Central memory CD8-positive, alpha-beta T cell (primary cell): ENCODE measurements around the gene EML2.
A peak's percentile ranks its signal among the peaks of the same experiment; 100 is the strongest.
"Not testable (repeated sequence)": the region's sequence is repeated elsewhere in the genome, so short reads cannot be mapped to it uniquely, and the experiment has no call there.

Source experiments
- ATAC-seq: fragments of 150-1000 bp; cut with Tn5 transposase; replicated peaks from 2 replicates; pipeline ENCODE4 v1.10.0; 2022; ENCODE audit warnings: mild to moderate bottlenecking, moderate FRiP score, moderate number of reproducible peaks; ENCODE audit not compliant: poor library complexity, severe bottlenecking; ENCODE audit errors: extremely low read depth
- DNase-seq, 2 donors: peaks; one replicate each; pipeline ENCODE4 v3.0.0; 2021; ENCODE audit warnings: low spot score in 2 of 2
- H3K27ac Mint-ChIP-seq: one replicate; pipeline ENCODE4 v1.8.0; 2022; ENCODE audit warnings: low read depth, mild to moderate bottlenecking, moderate library complexity, mixed read lengths
- H3K27me3 Mint-ChIP-seq: one replicate; pipeline ENCODE4 v1.8.0; 2022; ENCODE audit warnings: mixed read lengths
- H3K36me3 Mint-ChIP-seq: one replicate; pipeline ENCODE4 v1.8.0; 2022; ENCODE audit warnings: mild to moderate bottlenecking, moderate library complexity, mixed read lengths; ENCODE audit not compliant: insufficient read depth
- H3K4me1 Mint-ChIP-seq: one replicate; pipeline ENCODE4 v1.8.0; 2022; ENCODE audit warnings: mixed read lengths
- H3K4me3 Mint-ChIP-seq: one replicate; pipeline ENCODE4 v1.8.0; 2022; ENCODE audit warnings: mild to moderate bottlenecking, moderate library complexity, mixed read lengths
- H3K9me3 Mint-ChIP-seq: one replicate; pipeline ENCODE4 v1.8.0; 2022; ENCODE audit warnings: mixed read lengths

The EML2 gene

DNA sequence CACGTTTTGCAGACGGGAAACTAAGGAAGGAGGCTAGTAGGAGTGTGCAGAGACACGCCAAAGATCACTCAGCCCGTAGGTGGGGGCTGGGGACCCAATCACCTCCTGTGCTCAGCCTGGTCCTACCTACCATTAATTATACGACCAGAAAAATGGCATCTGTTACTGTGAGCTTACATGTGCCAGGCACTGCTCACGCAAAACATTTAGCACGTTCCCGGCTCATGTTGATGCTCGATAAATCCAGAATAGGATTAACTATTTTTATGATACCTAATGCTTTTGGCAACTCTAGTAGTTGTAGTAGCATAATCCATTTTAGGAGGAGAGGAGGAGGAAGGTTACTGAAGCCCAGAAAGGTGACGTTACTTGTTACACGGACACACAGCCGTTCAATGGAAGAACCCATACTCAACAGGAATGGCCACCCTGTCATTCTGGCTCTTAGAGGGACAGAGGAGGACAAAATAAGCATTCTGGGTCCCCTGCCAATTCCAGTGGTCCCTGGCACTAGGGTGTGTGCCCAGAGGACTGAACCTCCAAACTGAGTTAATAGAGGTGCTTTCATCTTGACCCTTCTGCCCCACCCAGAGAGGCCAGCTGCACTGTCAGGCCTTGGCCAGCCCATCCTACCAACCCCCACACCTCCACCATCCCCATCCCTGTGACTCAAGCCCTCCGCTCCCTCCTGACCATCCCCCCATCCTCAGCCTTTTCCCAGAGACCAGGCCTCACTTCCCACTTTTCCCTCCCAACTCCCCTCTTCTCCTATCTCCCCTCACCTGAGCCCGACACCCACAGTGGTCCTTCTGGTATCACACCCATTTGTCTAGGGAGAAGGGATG lies 5.0 kb upstream of the EML2 start:
- ATAC-seq (no peak), DNase-seq (no peak)
- peaks cover 14% of the 10 kb centered on the region for H3K36me3 Mint-ChIP-seq
- H3K27ac Mint-ChIP-seq = no peak overlapping the region
- peaks cover 6% of the 10 kb centered on the region for H3K9me3 Mint-ChIP-seq
- no peaks in the 10 kb centered on the region for H3K27me3 Mint-ChIP-seq
- peak overlapping the region; percentile 74 for H3K4me3 Mint-ChIP-seq
- peaks cover 48% of the 10 kb centered on the region for H3K4me1 Mint-ChIP-seq

DNA sequence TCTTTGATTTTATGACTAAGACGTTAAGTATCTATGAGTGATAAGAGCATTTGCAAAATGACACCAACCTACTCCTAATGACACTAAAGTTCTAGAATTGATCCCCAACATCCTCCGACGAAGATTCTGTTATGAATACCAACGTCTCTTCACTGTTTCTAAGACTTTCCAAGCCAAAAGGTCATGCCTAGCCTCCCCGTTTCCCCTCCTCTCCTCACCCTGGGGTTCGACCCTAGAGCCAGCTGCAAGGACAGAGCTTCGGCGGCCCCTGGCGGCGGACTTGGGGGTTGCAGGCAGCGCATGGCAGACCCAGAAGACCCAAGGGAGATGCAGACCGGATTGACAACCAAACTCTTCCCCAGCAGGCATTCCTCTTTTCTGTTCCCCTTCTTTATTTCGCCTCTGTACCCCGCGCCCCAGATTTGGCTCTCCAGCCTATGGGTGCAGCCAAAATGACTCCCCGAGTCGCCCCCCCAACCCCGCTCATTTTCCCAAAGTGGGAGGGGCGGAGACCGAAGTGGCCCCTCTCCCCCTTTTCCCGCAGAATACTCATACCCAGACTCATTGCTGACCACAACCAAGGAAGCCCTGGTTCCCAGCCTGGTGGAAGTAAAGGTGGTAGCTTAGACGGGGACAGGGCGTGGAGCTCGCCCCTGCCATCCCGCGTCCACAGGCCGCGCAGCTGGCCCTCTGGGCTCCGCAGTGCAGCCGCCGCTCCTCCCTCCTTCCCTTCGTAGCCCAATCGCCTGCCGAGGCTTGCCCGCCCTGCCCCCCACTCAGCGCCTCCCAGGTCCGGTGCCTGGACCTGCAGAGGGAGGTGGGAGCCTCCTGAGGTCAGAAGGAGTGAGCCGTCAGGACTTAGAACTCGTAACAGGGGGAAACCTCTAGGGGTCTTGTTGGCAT lies 4.1 kb upstream of the EML2 start:
- ATAC-seq = peak; percentile 30
- no peaks in the 10 kb centered on the region for H3K27me3 Mint-ChIP-seq
- peak overlapping the region; percentile 97 for H3K27ac Mint-ChIP-seq
- H3K9me3 Mint-ChIP-seq = peaks cover 6% of the 10 kb centered on the region
- peak overlapping the region; percentile 78 for H3K4me3 Mint-ChIP-seq
- DNase-seq = peak; percentile 84 to 95
- H3K36me3 Mint-ChIP-seq = peaks cover 17% of the 10 kb centered on the region
- H3K4me1 Mint-ChIP-seq = peaks cover 56% of the 10 kb centered on the region

DNA sequence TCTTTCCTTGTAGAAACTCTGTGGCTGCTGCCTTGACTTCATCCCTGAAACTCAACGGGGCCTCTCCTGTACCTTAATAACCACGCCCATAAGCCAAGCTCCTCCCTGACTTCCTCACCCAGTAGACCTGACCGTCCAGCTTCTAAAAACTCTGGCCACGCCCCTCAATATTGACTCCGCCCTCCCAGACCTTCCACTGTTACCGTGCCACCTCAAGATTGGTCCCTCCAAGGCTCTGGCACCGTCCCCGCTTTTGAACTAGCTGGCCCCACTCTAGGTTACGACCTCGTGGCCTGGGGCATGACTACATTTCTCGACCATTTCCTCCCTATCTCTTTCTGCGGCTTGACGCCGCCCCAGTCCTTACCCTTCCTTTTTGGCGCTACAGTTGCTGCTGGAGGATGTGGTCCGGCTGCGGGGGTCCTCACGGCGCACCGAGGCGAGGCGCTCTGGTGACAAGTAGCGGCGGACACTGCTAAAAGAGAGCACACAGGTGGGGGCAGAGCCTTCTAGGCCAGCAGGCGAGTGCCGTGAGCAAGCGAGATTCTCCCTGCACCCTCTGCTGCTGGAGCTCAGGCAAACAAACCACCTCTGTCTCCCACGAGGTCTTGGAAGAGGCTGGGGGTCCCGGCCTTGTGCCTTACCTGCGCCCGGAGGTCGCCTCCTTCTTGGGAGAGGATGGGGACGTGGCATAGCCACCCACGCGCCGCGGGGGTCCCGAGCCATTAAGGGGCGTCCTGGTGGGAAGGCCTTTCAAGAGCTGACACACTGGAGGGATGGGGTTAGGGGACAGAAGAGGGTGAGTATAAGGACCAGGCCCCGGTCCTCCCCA lies 2.3 kb upstream of the EML2 start:
- peaks cover 55% of the 10 kb centered on the region for H3K4me1 Mint-ChIP-seq
- ATAC-seq (peak; percentile 6), DNase-seq (peak; percentile 48 to 57)
- peaks cover 17% of the 10 kb centered on the region for H3K36me3 Mint-ChIP-seq
- H3K9me3 Mint-ChIP-seq = peaks cover 6% of the 10 kb centered on the region
- H3K27ac Mint-ChIP-seq = peak overlapping the region; percentile 97
- no peaks in the 10 kb centered on the region for H3K27me3 Mint-ChIP-seq
- H3K4me3 Mint-ChIP-seq = peak overlapping the region; percentile 78

DNA sequence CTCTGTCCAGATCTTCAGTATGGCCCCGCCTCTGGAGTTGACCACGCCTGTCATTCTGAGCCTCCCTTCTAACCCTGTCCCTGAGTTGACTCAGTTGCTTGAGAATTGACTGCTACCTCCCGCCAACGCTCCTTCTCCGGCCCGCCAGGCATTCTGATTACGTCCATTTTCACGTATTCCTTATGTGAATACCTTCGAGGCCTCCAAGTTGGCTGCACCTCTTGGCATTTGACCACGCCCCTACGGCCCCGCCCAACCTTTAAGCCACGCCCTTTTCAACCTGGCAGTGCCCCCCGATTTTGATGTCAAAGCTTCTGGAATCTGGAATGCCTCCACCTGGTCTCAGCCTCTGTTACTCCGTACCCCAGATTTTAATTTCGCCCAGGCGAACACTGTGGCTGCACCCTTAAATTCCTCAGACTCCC lies 1.7 kb upstream of the EML2 start:
- H3K36me3 Mint-ChIP-seq = peaks cover 15% of the 10 kb centered on the region
- ATAC-seq = no peak
- H3K27ac Mint-ChIP-seq = peak overlapping the region; percentile 97
- peaks cover 48% of the 10 kb centered on the region for H3K4me1 Mint-ChIP-seq
- peak in 1 of 2 donors; percentile 14 for DNase-seq
- peak overlapping the region; percentile 78 for H3K4me3 Mint-ChIP-seq
- peaks cover 6% of the 10 kb centered on the region for H3K9me3 Mint-ChIP-seq
- H3K27me3 Mint-ChIP-seq = no peaks in the 10 kb centered on the region

DNA sequence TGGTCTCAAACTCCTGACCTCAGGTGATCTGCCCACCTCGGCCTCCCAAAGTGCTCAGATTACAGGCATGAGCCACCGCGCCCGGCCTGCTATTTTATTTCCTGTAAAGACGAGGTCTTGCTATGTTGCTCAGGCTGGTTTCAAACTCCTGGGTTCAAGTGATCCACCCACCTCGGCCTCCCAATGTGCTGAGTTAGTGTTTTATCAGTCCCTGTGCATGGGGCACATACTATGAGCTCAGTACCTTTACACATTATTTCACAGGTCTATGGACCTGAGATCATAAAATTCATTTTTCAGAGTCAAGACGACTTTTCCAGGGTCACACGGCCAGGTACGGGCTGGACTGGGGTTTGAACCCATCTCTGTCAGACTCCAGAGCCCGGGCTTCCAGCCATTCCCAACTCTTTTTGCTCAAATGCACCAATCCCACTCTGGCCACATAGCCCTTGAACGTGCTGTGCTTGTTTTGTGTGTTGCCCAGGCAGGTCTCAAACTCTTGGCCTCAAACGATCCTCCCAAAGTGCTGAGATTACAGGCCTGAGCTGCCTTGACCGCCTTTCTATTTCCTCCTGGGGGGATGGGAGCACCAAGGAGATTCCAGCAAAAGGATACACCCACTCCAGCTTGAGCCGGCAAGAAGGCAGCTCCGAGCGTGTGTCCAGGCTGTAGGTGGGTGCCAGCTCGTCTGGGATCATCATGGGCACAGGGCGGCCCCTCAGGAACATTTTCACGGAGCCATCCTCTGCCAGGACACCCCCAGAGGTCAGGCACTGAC lies 1.1 kb downstream of the EML2 start:
- peak overlapping the region; percentile 77 for H3K27ac Mint-ChIP-seq
- H3K9me3 Mint-ChIP-seq = peaks cover 6% of the 10 kb centered on the region
- DNase-seq = no peak
- peaks cover 15% of the 10 kb centered on the region for H3K36me3 Mint-ChIP-seq
- peak overlapping the region; percentile 95 for H3K4me3 Mint-ChIP-seq
- H3K4me1 Mint-ChIP-seq = peaks cover 36% of the 10 kb centered on the region
- no peaks in the 10 kb centered on the region for H3K27me3 Mint-ChIP-seq
- no peak for ATAC-seq

DNA sequence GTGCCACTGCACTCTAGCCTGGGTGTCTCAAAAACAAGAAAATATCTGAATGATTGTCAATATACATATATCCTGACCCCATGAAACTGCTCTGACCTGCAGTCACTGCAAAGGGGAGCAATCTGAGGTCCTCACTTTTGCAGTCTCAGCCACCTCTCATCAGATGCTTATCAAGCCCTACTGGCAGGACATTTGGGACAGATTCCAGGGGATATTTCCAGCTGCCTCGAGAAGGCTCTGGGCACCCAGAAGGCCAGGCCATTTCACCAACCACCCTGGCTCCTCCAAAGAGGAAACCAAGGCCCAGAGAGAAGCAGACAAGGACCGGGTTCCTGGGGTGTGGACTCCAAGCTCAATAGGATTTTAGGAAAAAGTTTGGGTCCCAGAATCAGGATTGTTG lies 2.3 kb downstream of the EML2 start:
- Mint-ChIP-seq H3K4me3 (no peak overlapping the region), H3K4me1 (peaks cover 24% of the 10 kb centered on the region), H3K9me3 (peaks cover 6% of the 10 kb centered on the region), H3K27me3 (no peaks in the 10 kb centered on the region), H3K36me3 (peaks cover 10% of the 10 kb centered on the region), H3K27ac (no peak overlapping the region)
- ATAC-seq (no peak), DNase-seq (no peak)

DNA sequence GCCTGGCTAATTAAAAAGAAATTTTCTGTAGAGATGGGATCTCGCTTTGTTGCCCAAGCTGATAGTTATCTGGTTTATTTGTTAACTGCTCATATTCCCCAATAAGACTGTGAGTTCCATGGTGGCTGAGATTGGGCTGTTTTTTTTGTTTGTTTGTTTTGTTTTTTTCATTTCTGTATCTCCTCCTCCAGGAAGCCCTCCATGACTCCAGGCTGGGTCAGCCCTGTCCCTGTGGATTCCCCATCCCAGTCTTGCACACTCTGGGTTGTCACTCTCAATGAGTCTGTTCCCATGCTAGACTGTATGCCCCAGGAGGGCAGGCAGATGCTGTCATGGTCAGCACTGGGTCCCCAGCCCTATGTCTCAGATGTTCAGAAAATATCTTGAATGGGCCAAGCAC lies 2.9 kb downstream of the EML2 start:
- H3K27ac Mint-ChIP-seq = no peak overlapping the region
- DNase-seq (no peak), ATAC-seq (no peak)
- H3K4me3 Mint-ChIP-seq = no peak overlapping the region
- peaks cover 18% of the 10 kb centered on the region for H3K4me1 Mint-ChIP-seq
- peaks cover 4% of the 10 kb centered on the region for H3K9me3 Mint-ChIP-seq
- H3K27me3 Mint-ChIP-seq = no peaks in the 10 kb centered on the region
- peaks cover 7% of the 10 kb centered on the region for H3K36me3 Mint-ChIP-seq

DNA sequence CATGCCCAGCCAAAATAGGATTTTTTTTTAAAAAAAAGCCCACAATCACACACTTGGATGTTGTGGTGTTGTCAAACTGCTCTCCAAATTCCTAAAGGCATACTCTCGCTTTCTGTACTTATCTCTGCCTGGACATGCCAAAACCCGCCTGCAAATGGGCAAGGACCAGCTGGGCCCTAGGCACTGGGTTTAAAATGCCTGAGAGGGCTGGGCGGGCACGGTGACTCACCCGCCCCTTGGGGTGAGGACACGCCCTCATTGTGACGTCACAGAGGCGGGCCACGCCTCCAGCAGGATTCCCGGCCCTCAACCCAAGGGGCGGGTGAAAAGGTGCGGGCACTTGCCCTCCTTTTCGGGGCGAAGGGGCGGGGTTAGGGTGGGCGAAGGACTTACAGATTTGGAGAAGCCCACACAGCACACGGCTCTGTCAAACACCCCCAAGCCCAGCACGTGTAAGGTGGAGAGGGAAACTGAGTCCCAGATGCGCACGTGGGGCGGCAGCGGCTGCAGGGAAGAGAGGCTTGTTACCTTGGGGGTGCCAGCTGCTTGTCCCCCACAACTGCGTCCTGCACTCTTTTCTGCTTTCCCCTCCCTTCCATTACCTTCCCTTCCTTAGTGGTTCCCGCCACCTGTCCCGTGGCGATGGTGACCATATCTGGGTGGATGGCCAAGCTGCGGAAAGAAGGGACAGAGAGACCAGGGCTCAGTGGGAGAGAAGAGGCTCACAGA lies 6.6 kb downstream of the EML2 start:
- Mint-ChIP-seq H3K36me3 (peaks cover 5% of the 10 kb centered on the region), H3K27ac (no peak overlapping the region), H3K4me3 (no peak overlapping the region), H3K4me1 (no peaks in the 10 kb centered on the region), H3K27me3 (no peaks in the 10 kb centered on the region), H3K9me3 (no peaks in the 10 kb centered on the region)
- ATAC-seq (no peak), DNase-seq (no peak)

DNA sequence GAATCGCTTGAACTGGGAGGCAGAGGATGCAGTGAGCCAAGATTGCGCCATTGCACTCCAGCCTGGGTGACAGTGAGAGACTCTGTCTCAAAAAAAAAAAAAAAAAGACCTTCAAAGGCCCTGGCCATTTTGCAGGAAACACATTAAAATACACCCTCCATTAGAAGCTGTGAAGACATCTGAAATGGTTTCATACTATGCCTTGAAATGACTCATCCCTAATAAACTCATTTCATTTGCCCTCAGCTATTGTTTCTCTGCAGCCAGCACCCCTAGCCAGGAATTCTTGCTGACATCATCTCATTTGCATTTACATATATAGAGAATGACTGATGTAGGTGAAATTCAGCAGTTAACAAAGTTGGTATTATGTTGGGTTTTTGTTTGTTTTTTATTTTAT lies 8.7 kb downstream of the EML2 start:
- Mint-ChIP-seq H3K36me3 (peaks cover 13% of the 10 kb centered on the region), H3K27ac (no peak overlapping the region), H3K27me3 (no peaks in the 10 kb centered on the region), H3K4me3 (no peak overlapping the region), H3K9me3 (no peaks in the 10 kb centered on the region), H3K4me1 (no peaks in the 10 kb centered on the region)
- no peak for ATAC-seq
- no peak for DNase-seq

DNA sequence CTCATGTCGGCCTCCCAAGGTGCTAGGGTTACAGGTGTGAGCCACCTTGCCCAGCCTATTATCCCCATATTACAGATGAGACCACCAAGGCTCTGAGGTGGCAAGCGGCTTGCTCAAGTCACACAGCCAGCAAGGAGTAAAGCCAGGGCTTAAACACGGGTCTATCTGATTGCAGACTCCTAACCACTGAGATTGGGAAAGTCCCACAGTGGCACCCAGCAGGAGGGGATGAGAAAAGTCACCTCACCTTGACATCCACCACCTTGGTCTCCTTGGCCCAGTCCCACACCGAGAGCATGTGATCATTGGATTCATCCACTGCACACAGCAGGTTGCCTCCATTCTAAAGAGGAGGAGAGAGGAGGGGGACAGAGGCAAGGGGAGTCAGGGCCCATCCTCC lies 9.5 kb downstream of the EML2 start:
- Mint-ChIP-seq H3K27ac (no peak overlapping the region), H3K4me1 (no peaks in the 10 kb centered on the region), H3K9me3 (no peaks in the 10 kb centered on the region), H3K36me3 (peaks cover 13% of the 10 kb centered on the region), H3K27me3 (no peaks in the 10 kb centered on the region), H3K4me3 (no peak overlapping the region)
- DNase-seq (no peak), ATAC-seq (no peak)

DNA sequence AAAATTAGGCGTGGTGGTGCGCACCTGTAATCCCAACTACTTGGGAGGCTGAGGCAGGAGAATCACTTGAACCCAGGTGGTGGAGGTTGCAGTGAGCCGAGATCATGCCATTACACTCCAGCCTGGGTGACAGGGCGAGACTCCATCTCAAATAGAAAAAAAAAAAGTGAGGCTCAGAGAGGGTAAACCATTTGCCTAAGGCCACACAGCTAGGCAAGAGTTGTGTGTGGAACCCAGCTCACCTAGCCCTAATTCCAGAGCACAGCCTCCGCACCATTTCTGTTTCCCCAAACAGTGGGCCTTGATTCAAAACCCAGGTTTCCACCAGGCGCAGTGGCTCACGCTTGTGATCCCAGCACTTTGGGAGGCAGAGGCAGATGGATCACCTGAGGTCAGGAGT lies 11.0 kb downstream of the EML2 start:
- DNase-seq, H3K9me3 Mint-ChIP-seq, H3K4me3 Mint-ChIP-seq, H3K4me1 Mint-ChIP-seq, H3K27ac Mint-ChIP-seq, ATAC-seq, H3K27me3 Mint-ChIP-seq: not testable (repeated sequence)
- H3K36me3 Mint-ChIP-seq = peaks cover 14% of the 10 kb centered on the region
